Stimulated activated CD4-positive, alpha-beta T cell treated with anti-CD3 and anti-CD28 coated beads, Interleukin-4, amount 100 ng/mL, for 48 hours (primary cell): ENCODE measurements around the gene KCNN3.
A peak's percentile ranks its signal among the peaks of the same experiment; 100 is the strongest.
"Not testable (repeated sequence)": the region's sequence is repeated elsewhere in the genome, so short reads cannot be mapped to it uniquely, and the experiment has no call there.

Source experiments
- DNase-seq, 2 donors: peaks; one replicate each; pipeline ENCODE4 v3.0.0-alpha.2; 2020; ENCODE audit warnings: low read depth in 2 of 2

Gene KCNN3

GRCh38 chr1:154870115-154870571 is at the start of gene KCNN3:
KCNN3 (minus strand) TSS chr1:154870281; CDS start chr1:154869964, 317 bp downstream.
- DNase-seq, result peak; percentile 73 to 78

- DNase-seq, result no peak
These were observed 43.2 kb upstream of the KCNN3 start for GRCh38 chr1:154913273-154913672.

GRCh38 chr1:154912755-154913154 is 42.7 kb upstream of the KCNN3 start:
- DNase-seq, result no peak

- no peak for DNase-seq
These were observed 41.8 kb upstream of the KCNN3 start for GRCh38 chr1:154911691-154912550.

GRCh38 chr1:154910851-154911250 is 40.8 kb upstream of the KCNN3 start:
- DNase-seq, result no peak

GRCh38 chr1:154908937-154909336 is 38.9 kb upstream of the KCNN3 start:
- DNase-seq, result no peak

GRCh38 chr1:154908129-154908528 is 38.0 kb upstream of the KCNN3 start:
- DNase-seq, result not testable (repeated sequence)

- no peak for DNase-seq
These were observed 36.6 kb upstream of the KCNN3 start for GRCh38 chr1:154906621-154907081.

GRCh38 chr1:154902938-154903566 is 33.0 kb upstream of the KCNN3 start:
- DNase-seq, result no peak

GRCh38 chr1:154901591-154901990 is 31.5 kb upstream of the KCNN3 start:
- DNase-seq, result no peak

GRCh38 chr1:154899041-154899440 is 29.0 kb upstream of the KCNN3 start:
- DNase-seq, result no peak

- no peak for DNase-seq
These were observed 26.7 kb upstream of the KCNN3 start for GRCh38 chr1:154896771-154897286.

- no peak for DNase-seq
These were observed 25.7 kb upstream of the KCNN3 start for GRCh38 chr1:154895798-154896197.

GRCh38 chr1:154891452-154891851 is 21.4 kb upstream of the KCNN3 start:
- no peak for DNase-seq

- no peak for DNase-seq
These were observed 18.7 kb upstream of the KCNN3 start for GRCh38 chr1:154888757-154889156.

- DNase-seq, result no peak
These were observed 16.4 kb upstream of the KCNN3 start for GRCh38 chr1:154886281-154887015.

GRCh38 chr1:154884869-154885701 is 15.0 kb upstream of the KCNN3 start:
- no peak for DNase-seq

GRCh38 chr1:154883919-154884868 is 14.1 kb upstream of the KCNN3 start:
- no peak for DNase-seq

- DNase-seq, result no peak
These were observed 11.9 kb upstream of the KCNN3 start for GRCh38 chr1:154881820-154882535.
